OCI-LY3 (cell line): ENCODE data around the gene PHC2.

ENCODE experiments used
- CTCF ChIP-seq: fragments of 200-600, 300-600 bp; sonication (generic); IDR thresholded peaks from 2 replicates; pipeline ENCODE4 v1.5.1; 2014; ENCODE audit warnings: antibody characterized with exemption, low read length, low read depth
- EZH2phosphoT487 ChIP-seq: fragments of 200-600 bp; shearing (Covaris generic); IDR thresholded peaks from 2 replicates; pipeline ENCODE4 v1.6.1; 2018; ENCODE audit warnings: antibody characterized with exemption, mixed run types, low read depth

DNA sequence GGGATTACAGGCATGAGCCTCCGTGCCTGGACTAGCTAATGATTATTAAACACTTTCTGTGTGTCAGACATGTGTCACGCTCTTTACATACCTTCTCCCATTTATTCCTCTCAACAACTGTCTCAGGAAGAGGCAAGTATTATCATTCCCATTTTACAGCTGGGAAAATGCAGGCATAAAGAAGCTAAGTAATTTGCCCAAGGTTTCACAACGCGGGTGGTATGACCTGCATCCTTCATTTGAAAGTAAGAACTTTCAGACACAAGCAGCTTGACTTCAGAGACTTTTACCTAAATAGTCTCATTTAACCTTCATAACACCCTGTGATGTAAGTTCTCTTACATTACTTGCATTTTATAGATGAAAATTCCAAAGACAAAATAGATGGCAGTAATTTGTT lies 40.5 kb upstream of the PHC2 start:
- TF ChIP-seq EZH2phosphoT487 = no peak
- no peak for TF ChIP-seq CTCF
